ENCODE results near the gene STUB1.

- TF ChIP-seq, protein P1, sequence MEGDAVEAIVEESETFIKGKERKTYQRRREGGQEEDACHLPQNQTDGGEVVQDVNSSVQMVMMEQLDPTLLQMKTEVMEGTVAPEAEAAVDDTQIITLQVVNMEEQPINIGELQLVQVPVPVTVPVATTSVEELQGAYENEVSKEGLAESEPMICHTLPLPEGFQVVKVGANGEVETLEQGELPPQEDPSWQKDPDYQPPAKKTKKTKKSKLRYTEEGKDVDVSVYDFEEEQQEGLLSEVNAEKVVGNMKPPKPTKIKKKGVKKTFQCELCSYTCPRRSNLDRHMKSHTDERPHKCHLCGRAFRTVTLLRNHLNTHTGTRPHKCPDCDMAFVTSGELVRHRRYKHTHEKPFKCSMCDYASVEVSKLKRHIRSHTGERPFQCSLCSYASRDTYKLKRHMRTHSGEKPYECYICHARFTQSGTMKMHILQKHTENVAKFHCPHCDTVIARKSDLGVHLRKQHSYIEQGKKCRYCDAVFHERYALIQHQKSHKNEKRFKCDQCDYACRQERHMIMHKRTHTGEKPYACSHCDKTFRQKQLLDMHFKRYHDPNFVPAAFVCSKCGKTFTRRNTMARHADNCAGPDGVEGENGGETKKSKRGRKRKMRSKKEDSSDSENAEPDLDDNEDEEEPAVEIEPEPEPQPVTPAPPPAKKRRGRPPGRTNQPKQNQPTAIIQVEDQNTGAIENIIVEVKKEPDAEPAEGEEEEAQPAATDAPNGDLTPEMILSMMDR (IDR thresholded peaks at IDR 0.05), result no peak
- TF ChIP-seq POLR2A (IDR thresholded peaks at IDR 0.05), result no peak
Measured at GRCh38 chr16:681746-682427, 1.7 kb downstream of the STUB1 start.
